Measurements from ENCODE around the gene JMJD1C. TPM values are rescaled to one million over a fixed set of nuclear protein-coding genes. Genes with fewer than 3 reads are reported as not detected.
A peak's percentile ranks its signal among the peaks of the same experiment; 100 is the strongest.
"Not testable (repeated sequence)": the region's sequence is repeated elsewhere in the genome, so short reads cannot be mapped to it uniquely, and the experiment has no call there.

JMJD1C gene
- total RNA-seq, 4 donors from 2014 or later, result 76.2 to 150 (median 101) TPM

GRCh38 chr10:63157845-63158624, 307.7 kb downstream of the JMJD1C start:
- no peaks in the 10 kb centered on the region for H3K27me3 ChIP-seq
- TF ChIP-seq POLR2AphosphoS5 (IDR thresholded peaks at IDR 0.05) (peak; percentile 25), POLR2A (IDR thresholded peaks at IDR 0.05) (no peak), CTCF (IDR thresholded peaks at IDR 0.05) (peak; percentile 74 to 80 (median 78)), EP300 (IDR thresholded peaks at IDR 0.05) (no peak)
- peaks cover 0 to 22% (median 0%) of the 10 kb centered on the region in 3 donors for H3K4me1 ChIP-seq
- no peaks in the 10 kb centered on the region for H3K9me3 ChIP-seq
- WGBS, 2 donors (ENCODE audit: low coverage in 1 of 2), result 48 to 59% methylated on average over 2 of the region's 3 CpGs
- peaks cover 0 to 28% of the 10 kb centered on the region in 2 donors for H3K36me3 ChIP-seq
- no peak overlapping the region for H3K4me3 ChIP-seq
- ATAC-seq, result peak; percentile 35
- no peak overlapping the region for H3K27ac ChIP-seq

- TF ChIP-seq POLR2AphosphoS5 (IDR thresholded peaks at IDR 0.05) (no peak), POLR2A (IDR thresholded peaks at IDR 0.05) (no peak), CTCF (IDR thresholded peaks at IDR 0.05) (no peak), EP300 (IDR thresholded peaks at IDR 0.05) (no peak)
- Histone ChIP-seq H3K36me3 (peaks cover 0 to 41% of the 10 kb centered on the region in 2 donors), H3K4me1 (peaks cover 0 to 15% (median 0%) of the 10 kb centered on the region in 3 donors), H3K4me3 (no peak overlapping the region), H3K27ac (no peak overlapping the region), H3K27me3 (no peaks in the 10 kb centered on the region), H3K9me3 (no peaks in the 10 kb centered on the region)
- 73 to 86% methylated on average over 1 to 2 of the region's 2 CpGs for WGBS, 2 donors (ENCODE audit: low coverage in 1 of 2)
- no peak for ATAC-seq
These were observed 309.5 kb downstream of the JMJD1C start for GRCh38 chr10:63156236-63156635.

GRCh38 chr10:63155388-63156020, 310.3 kb downstream of the JMJD1C start:
- no peaks in the 10 kb centered on the region for H3K27me3 ChIP-seq
- H3K27ac ChIP-seq, result no peak overlapping the region
- H3K4me3 ChIP-seq, result no peak overlapping the region
- 90 to 94% methylated on average over 5 of the region's 8 CpGs for WGBS, 2 donors (ENCODE audit: low coverage in 1 of 2)
- no peak for ATAC-seq
- H3K9me3 ChIP-seq, result no peaks in the 10 kb centered on the region
- H3K36me3 ChIP-seq, result peaks cover 0 to 47% of the 10 kb centered on the region in 2 donors
- TF ChIP-seq CTCF (IDR thresholded peaks at IDR 0.05) (no peak), POLR2AphosphoS5 (IDR thresholded peaks at IDR 0.05) (no peak), EP300 (IDR thresholded peaks at IDR 0.05) (no peak), POLR2A (IDR thresholded peaks at IDR 0.05) (no peak)
- peaks cover 0 to 15% (median 0%) of the 10 kb centered on the region in 3 donors for H3K4me1 ChIP-seq

GRCh38 chr10:63154546-63155387, 311.0 kb downstream of the JMJD1C start:
- Histone ChIP-seq H3K27me3 (no peaks in the 10 kb centered on the region), H3K27ac (peak overlapping the region in 1 of 4 donors; percentile 41), H3K4me3 (no peak overlapping the region), H3K36me3 (peaks cover 0 to 50% of the 10 kb centered on the region in 2 donors), H3K9me3 (no peaks in the 10 kb centered on the region), H3K4me1 (peaks cover 0 to 15% (median 0%) of the 10 kb centered on the region in 3 donors)
- TF ChIP-seq POLR2AphosphoS5 (IDR thresholded peaks at IDR 0.05) (no peak), POLR2A (IDR thresholded peaks at IDR 0.05) (no peak), EP300 (IDR thresholded peaks at IDR 0.05) (no peak), CTCF (IDR thresholded peaks at IDR 0.05) (no peak)
- 71 to 73% methylated on average over 6 of the region's 6 CpGs for WGBS, 2 donors (ENCODE audit: low coverage in 1 of 2)
- no peak for ATAC-seq

GRCh38 chr10:63153868-63154545, 311.8 kb downstream of the JMJD1C start:
- H3K27ac ChIP-seq, result peak overlapping the region in 3 of 4 donors; percentile 41 to 56 (median 43)
- peaks cover 0 to 15% (median 0%) of the 10 kb centered on the region in 3 donors for H3K4me1 ChIP-seq
- peaks cover 0 to 52% of the 10 kb centered on the region in 2 donors for H3K36me3 ChIP-seq
- peak; percentile 65 for ATAC-seq
- H3K9me3 ChIP-seq, H3K27me3 ChIP-seq, H3K4me3 ChIP-seq: not testable (repeated sequence)
- 49 to 74% methylated on average over 8 to 9 of the region's 9 CpGs for WGBS, 2 donors (ENCODE audit: low coverage in 1 of 2)
